HL-60 (cell line): Measurements from ENCODE around the gene AGAP1.

Source experiments
- DNase-seq, 2 experiments: peaks; one replicate each; pipeline ENCODE4 v3.0.0-alpha.2; 2010 to 2020; ENCODE audit warnings: low read depth in 1 of 2, low spot score in 1 of 2
- H3K27ac ChIP-seq: fragments of 250-450 bp; sonication (Bioruptor Pico); replicated peaks from 2 replicates; pipeline ENCODE4 v1.5.1; 2020; ENCODE audit warnings: mild to moderate bottlenecking, moderate library complexity
- H3K27me3 ChIP-seq: fragments of 250-450 bp; sonication (Bioruptor Pico); 2 replicates; pipeline ENCODE4 v1.5.1; 2021; ENCODE audit warnings: mild to moderate bottlenecking, moderate library complexity; ENCODE audit not compliant: insufficient read depth, poor library complexity, severe bottlenecking
- H3K4me3 ChIP-seq: replicated peaks from 2 replicates; pipeline ENCODE4 v1.5.1; 2011; ENCODE audit warnings: mild to moderate bottlenecking, control low read depth, low read length; ENCODE audit not compliant: insufficient read depth
- CTCF ChIP-seq: IDR thresholded peaks from one replicate; pipeline ENCODE4 v1.5.1; 2011; ENCODE audit warnings: low read length, control low read depth, inconsistent platforms; ENCODE audit not compliant: insufficient read depth
- GABPA ChIP-seq: IDR thresholded peaks from 2 replicates; pipeline ENCODE4 v1.6.1; 2012; ENCODE audit warnings: low read depth
- POLR2AphosphoS5 ChIP-seq: IDR thresholded peaks from 2 replicates; pipeline ENCODE4 v1.6.1; 2012; ENCODE audit warnings: low read depth
- REST ChIP-seq: IDR thresholded peaks from 2 replicates; pipeline ENCODE4 v1.6.1; 2012; ENCODE audit warnings: low read depth; ENCODE audit not compliant: insufficient replicate concordance
- SPI1 ChIP-seq: IDR thresholded peaks from 2 replicates; pipeline ENCODE4 v1.6.1; 2012; ENCODE audit warnings: low read depth, mild to moderate bottlenecking, borderline replicate concordance

AGAP1 gene

GRCh38 chr2:235896061-235896460 is 402.2 kb downstream of the AGAP1 start:
- no peak overlapping the region for H3K4me3 ChIP-seq
- DNase-seq: no peak
- no peak overlapping the region for H3K27ac ChIP-seq
- H3K27me3 ChIP-seq: no peaks in the 10 kb centered on the region
- TF ChIP-seq GABPA (no peak), POLR2AphosphoS5 (no peak), CTCF (no peak), REST (no peak), SPI1 (no peak)

GRCh38 chr2:235897992-235898391 is 404.1 kb downstream of the AGAP1 start:
- TF ChIP-seq POLR2AphosphoS5: no peak
- TF ChIP-seq SPI1: no peak
- TF ChIP-seq GABPA: no peak
- H3K27ac ChIP-seq: no peak overlapping the region
- no peak overlapping the region for H3K4me3 ChIP-seq
- H3K27me3 ChIP-seq: no peaks in the 10 kb centered on the region
- DNase-seq: no peak

GRCh38 chr2:235898766-235899165 is 404.9 kb downstream of the AGAP1 start:
- Histone ChIP-seq H3K27me3 (no peaks in the 10 kb centered on the region), H3K27ac (no peak overlapping the region), H3K4me3 (no peak overlapping the region)
- TF ChIP-seq SPI1: no peak
- no peak for TF ChIP-seq CTCF
- TF ChIP-seq REST: no peak
- TF ChIP-seq POLR2AphosphoS5: no peak
- no peak for TF ChIP-seq GABPA
- DNase-seq: no peak

- H3K27me3 ChIP-seq: no peaks in the 10 kb centered on the region
- no peak overlapping the region for H3K27ac ChIP-seq
- no peak for TF ChIP-seq SPI1
- no peak for TF ChIP-seq GABPA
- TF ChIP-seq CTCF: no peak
- no peak for TF ChIP-seq REST
- TF ChIP-seq POLR2AphosphoS5: no peak
- no peak for DNase-seq
- H3K4me3 ChIP-seq: no peak overlapping the region
These were observed 406.8 kb downstream of the AGAP1 start for GRCh38 chr2:235900631-235901030.
